ENCODE measurements around the gene LIMK1. TPM values are rescaled to one million over a fixed set of nuclear protein-coding genes. Genes with fewer than 3 reads are reported as not detected.

Gene LIMK1
- total and polyA plus RNA-seq, 2 experiments from 2014 or later = 13.0 to 96.5 TPM

GRCh38 chr7:74063646-74064045 lies 20.0 kb upstream of the LIMK1 start:
- Histone ChIP-seq H3K9me2 (ENCODE audit: insufficient read depth) (no peaks in the 10 kb centered on the region), H3K4me2 (no peak overlapping the region), H3K4me1 (ENCODE audit: insufficient read depth) (no peaks in the 10 kb centered on the region), H2AFZ (no peak overlapping the region), H4K20me1 (replicated peaks; ENCODE audit: insufficient read depth) (no peaks in the 10 kb centered on the region), H3K36me3 (ENCODE audit: insufficient read depth) (no peaks in the 10 kb centered on the region), H3K27me3 (ENCODE audit: insufficient read depth) (no peaks in the 10 kb centered on the region), H3K4me3 (no peak overlapping the region), H3K79me2 (replicated peaks; ENCODE audit: insufficient read depth) (no peaks in the 10 kb centered on the region), H3F3A (replicated peaks; ENCODE audit: low read depth) (no peaks in the 10 kb centered on the region), H3K27ac (ENCODE audit: low read depth) (no peak overlapping the region)
- Mint-ChIP-seq H3K4me3 (no peak overlapping the region), H3K27me3 (ENCODE audit: insufficient read depth, low read depth, poor library complexity) (peaks cover 10% of the 10 kb centered on the region), H3K36me3 (ENCODE audit: low read depth) (no peaks in the 10 kb centered on the region), H3K9me3 (no peaks in the 10 kb centered on the region; the same call in 2 of the 3 replicates), H3K27ac (no peak overlapping the region), H3K4me1 (peaks cover 6% of the 10 kb centered on the region; the same call in 2 of the 3 replicates)
- TF ChIP-seq STAT1 (IDR thresholded peaks at IDR 0.05; ENCODE audit: unreplicated experiment) = no peak
- TF ChIP-seq REST (IDR thresholded peaks at IDR 0.05; ENCODE audit: unreplicated experiment) = no peak
- TF ChIP-seq ZNF331 (CRISPR knock-in tag; IDR thresholded peaks at IDR 0.05; ENCODE audit: low read depth) = no peak
- TF ChIP-seq ZNF462 (CRISPR knock-in tag; IDR thresholded peaks at IDR 0.05) = no peak
- TF ChIP-seq EZH2phosphoT487 (IDR thresholded peaks at IDR 0.05; ENCODE audit: unreplicated experiment) = no peak
- ATAC-seq (no peak), DNase-seq (ENCODE audit: low spot score) (no peak)
